ENCODE measurements around the gene TRIM5.
"Not testable (repeated sequence)": the region's sequence is repeated elsewhere in the genome, so short reads cannot be mapped to it uniquely, and the experiment has no call there.

Gene TRIM5

DNA sequence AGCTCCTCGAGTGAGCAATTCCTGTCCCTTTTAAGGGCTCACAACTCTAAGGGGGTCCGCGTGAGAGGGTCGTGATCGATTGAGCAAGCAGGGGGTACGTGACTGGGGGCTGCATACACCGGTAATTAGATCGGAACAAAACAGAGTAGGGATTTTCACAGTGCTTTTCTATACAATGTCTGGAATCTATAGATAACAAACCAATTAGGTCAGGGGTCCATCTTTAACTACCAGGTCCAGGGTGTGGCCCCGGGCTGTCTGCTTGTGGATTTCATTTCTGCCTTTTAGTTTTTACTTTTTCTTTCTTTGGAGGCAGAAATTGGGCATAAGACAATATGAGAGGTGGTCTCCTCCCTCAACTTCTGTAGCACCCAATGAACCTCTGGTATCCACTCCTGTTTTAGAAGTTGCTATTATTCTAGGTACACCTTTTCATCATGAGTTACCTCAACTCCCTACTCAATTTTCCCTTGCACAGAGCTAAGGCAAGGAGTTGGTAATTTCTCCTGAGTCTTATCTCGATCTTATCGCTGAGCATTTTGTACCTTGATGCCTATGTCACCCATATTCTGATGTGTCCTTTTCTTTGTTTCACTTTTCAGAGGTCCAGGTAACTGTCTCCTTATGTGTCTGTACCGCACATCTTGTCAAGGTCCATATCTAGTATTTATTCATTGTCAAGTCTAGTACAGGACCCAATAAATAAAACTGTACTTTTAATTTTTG lies 6.5 kb upstream of the TRIM5 start:
- not testable (repeated sequence) for H3K27me3 ChIP-seq (ENCODE audit: insufficient read depth, poor library complexity, severe bottlenecking); H3K4me3 ChIP-seq (replicated peaks; ENCODE audit: insufficient read depth, low read length); DNase-seq (ENCODE audit: low read depth in 1 of 2, low spot score in 1 of 2); H3K27ac ChIP-seq (replicated peaks)

GRCh38 chr11:5690736-5691135 lies 5.9 kb upstream of the TRIM5 start:
- no peak for DNase-seq (ENCODE audit: low read depth in 1 of 2, low spot score in 1 of 2)
- no peak overlapping the region for H3K27ac ChIP-seq (replicated peaks)
- peak overlapping the region; percentile 33; the same call in 1 of the 2 replicates for H3K4me3 ChIP-seq (replicated peaks; ENCODE audit: insufficient read depth, low read length)
- TF ChIP-seq GABPA (IDR thresholded peaks at IDR 0.05; ENCODE audit: low read depth) (no peak), POLR2AphosphoS5 (IDR thresholded peaks at IDR 0.05; ENCODE audit: low read depth) (no peak), CTCF (IDR thresholded peaks at IDR 0.05; ENCODE audit: insufficient read depth, low read length) (no peak), SPI1 (IDR thresholded peaks at IDR 0.05; ENCODE audit: borderline replicate concordance, low read depth) (no peak), REST (IDR thresholded peaks at IDR 0.05; ENCODE audit: insufficient replicate concordance, low read depth) (no peak)
- H3K27me3 ChIP-seq (ENCODE audit: insufficient read depth, poor library complexity, severe bottlenecking) = no peaks in the 10 kb centered on the region

- TF ChIP-seq GABPA (IDR thresholded peaks at IDR 0.05; ENCODE audit: low read depth) (no peak), SPI1 (IDR thresholded peaks at IDR 0.05; ENCODE audit: borderline replicate concordance, low read depth) (no peak), REST (IDR thresholded peaks at IDR 0.05; ENCODE audit: insufficient replicate concordance, low read depth) (no peak)
- DNase-seq (ENCODE audit: low read depth in 1 of 2, low spot score in 1 of 2) = no peak
- Histone ChIP-seq H3K27ac (replicated peaks) (peak overlapping the region; percentile 60), H3K27me3 (ENCODE audit: insufficient read depth, poor library complexity, severe bottlenecking) (no peaks in the 10 kb centered on the region), H3K4me3 (replicated peaks; ENCODE audit: insufficient read depth, low read length) (peak overlapping the region; percentile 33)
Measured at GRCh38 chr11:5690216-5690615, 5.3 kb upstream of the TRIM5 start.

DNA sequence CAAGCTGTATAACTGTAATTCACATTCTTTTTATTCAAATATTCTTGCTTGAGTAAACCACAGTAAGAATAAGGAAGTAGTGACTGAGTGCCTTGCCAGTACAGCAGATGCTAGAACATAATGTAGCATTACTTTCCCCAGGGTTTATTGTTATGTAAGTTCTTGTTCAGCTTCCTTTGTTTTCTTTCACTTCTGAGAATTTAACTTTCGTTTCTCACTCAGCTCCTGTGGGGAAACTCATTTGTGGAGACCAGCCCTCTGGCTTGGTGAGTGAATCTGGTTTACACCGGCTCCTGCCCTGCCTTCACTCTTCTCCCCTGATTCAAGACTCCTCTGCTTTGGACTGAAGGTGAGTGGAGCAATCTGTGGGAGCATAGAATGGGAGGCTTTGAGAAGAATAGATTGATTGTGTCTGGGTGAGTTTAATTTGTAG lies 4.7 kb upstream of the TRIM5 start, which contains the start of gene TRIM22:
Gene TRIM22 (plus strand): TSS at position 240 of the 433 bp plus-strand sequence. CDS start 6,443 bp downstream, outside the sequence.
- H3K27me3 ChIP-seq (ENCODE audit: insufficient read depth, poor library complexity, severe bottlenecking) = no peaks in the 10 kb centered on the region
- DNase-seq (ENCODE audit: low read depth in 1 of 2, low spot score in 1 of 2) = peak; percentile 57 to 63
- peak within 1 kb of the TSS; percentile 60 for H3K27ac ChIP-seq (replicated peaks)
- no peak for TF ChIP-seq CTCF (IDR thresholded peaks at IDR 0.05; ENCODE audit: insufficient read depth, low read length)
- no peak for TF ChIP-seq REST (IDR thresholded peaks at IDR 0.05; ENCODE audit: insufficient replicate concordance, low read depth)
- no peak for TF ChIP-seq POLR2AphosphoS5 (IDR thresholded peaks at IDR 0.05; ENCODE audit: low read depth)
- TF ChIP-seq GABPA (IDR thresholded peaks at IDR 0.05; ENCODE audit: low read depth) = no peak
- TF ChIP-seq SPI1 (IDR thresholded peaks at IDR 0.05; ENCODE audit: borderline replicate concordance, low read depth) = peak; percentile 26; the same call in 1 of the 2 replicates
- peak within 1 kb of the TSS; percentile 33 for H3K4me3 ChIP-seq (replicated peaks; ENCODE audit: insufficient read depth, low read length)

Measured in HL-60 (cell line).